ENCODE measurements around the gene ZNF532.
"Not testable (repeated sequence)": the region's sequence is repeated elsewhere in the genome, so short reads cannot be mapped to it uniquely, and the experiment has no call there.

The ZNF532 gene

DNA sequence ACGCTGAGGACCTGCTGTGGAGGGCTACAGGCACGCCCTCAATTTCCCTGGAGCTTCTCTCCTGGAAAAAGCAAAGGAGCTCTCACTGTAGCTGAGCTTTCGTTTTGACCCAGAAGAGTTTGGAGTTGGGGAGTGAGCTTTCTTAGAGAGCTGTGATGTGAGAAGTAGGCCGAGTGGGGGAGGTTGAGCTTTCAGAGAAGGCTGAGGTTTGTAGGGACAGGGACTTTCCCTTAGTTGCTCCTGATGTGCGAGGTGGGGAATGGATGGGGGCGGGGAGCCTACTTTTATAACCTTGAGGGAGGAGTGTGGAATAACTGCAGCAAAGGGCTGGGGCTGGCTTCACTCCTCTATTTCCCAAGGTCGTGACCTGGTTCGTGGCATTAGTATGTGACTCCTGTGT is 47.1 kb downstream of the ZNF532 start:
- no peak overlapping the region for H3K4me3 ChIP-seq (ENCODE audit: low read length)
- WGBS (ENCODE audit: extremely low coverage, insufficient coverage, low lambda C conversion rate), result no CpG with 5 or more reads among the region's 8 CpGs
- H2BK15ac ChIP-seq (replicated peaks; ENCODE audit: low read depth), result no peak overlapping the region
- H3K36me3 ChIP-seq (ENCODE audit: control insufficient read depth, insufficient read depth, low read length), result no peaks in the 10 kb centered on the region
- H3K4me2 ChIP-seq (ENCODE audit: low read length), result no peak overlapping the region
- peaks cover 18% of the 10 kb centered on the region for H3K79me1 ChIP-seq (ENCODE audit: low read length)
- H3K79me2 ChIP-seq (ENCODE audit: control insufficient read depth, insufficient read depth, low read length), result peaks cover 77% of the 10 kb centered on the region
- H4K8ac ChIP-seq (ENCODE audit: low read depth, low read length), result no peak overlapping the region
- H3K27me3 ChIP-seq (ENCODE audit: insufficient read depth, low read length, poor library complexity), result no peaks in the 10 kb centered on the region
- peak; percentile 55 for DNase-seq
- no peak overlapping the region for H2BK120ac ChIP-seq (ENCODE audit: low read depth, low read length)
- H3K23ac ChIP-seq (ENCODE audit: low read length), result no peak overlapping the region
- H3K9ac ChIP-seq (ENCODE audit: low read length), result peak overlapping the region; percentile 38
- peaks cover 17% of the 10 kb centered on the region for H3K4me1 ChIP-seq (ENCODE audit: control insufficient read depth, low read depth, low read length)
- no peak overlapping the region for H3K18ac ChIP-seq (ENCODE audit: low read length)
- H3K4ac ChIP-seq (ENCODE audit: low read depth, low read length), result no peak overlapping the region
- no peak overlapping the region for H4K5ac ChIP-seq (ENCODE audit: low read length)
- H3K27ac ChIP-seq (ENCODE audit: low read depth, low read length), result no peak overlapping the region
- no peak overlapping the region for H2AK5ac ChIP-seq (ENCODE audit: low read length)
- H2BK5ac ChIP-seq (ENCODE audit: low read length), result no peak overlapping the region
- H3K56ac ChIP-seq (ENCODE audit: low read length), result peak overlapping the region; percentile 54

DNA sequence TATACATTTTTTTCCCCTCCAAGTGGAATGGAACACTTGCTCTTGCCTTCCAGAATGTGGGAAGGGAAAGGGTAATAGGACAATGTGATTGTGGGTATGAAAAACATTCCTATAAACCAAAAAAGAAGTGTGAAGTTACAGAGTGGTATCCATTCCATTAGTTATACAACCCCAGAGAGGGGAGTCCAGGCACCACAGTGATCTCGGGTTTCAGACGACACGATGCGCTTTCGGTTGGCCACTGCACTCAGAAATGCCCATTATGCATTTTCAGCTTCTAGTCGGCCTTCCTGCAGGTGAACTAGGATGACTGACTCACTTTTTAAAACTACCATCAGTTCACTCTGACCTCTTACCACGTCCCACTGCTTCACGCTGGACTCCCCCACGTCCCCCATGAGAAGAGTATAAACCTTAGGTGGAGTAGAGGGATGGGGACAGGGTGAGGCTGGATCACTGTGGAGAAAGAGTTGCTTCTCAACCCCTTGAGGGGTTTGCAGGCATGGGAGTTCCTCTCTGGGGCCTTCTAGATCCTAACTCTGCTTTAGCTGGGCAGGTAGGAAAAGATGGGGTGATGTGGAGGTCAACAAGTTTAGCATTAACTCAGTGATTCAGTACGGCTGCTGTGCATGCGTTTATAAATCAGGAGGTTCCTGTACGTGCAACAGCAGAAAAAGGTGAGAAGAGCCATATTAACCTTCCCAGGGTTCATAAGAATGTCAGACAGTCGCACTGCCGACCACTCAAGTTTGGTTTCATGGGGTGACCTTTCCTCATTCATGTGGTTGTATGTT is 50.5 kb downstream of the ZNF532 start:
- Histone ChIP-seq H3K4me2 (ENCODE audit: low read length) (no peak overlapping the region), H3K4me3 (ENCODE audit: low read length) (no peak overlapping the region), H3K79me2 (ENCODE audit: control insufficient read depth, insufficient read depth, low read length) (peaks cover 81% of the 10 kb centered on the region), H2AK5ac (ENCODE audit: low read length) (no peak overlapping the region), H3K9ac (ENCODE audit: low read length) (no peak overlapping the region), H3K18ac (ENCODE audit: low read length) (no peak overlapping the region), H3K23ac (ENCODE audit: low read length) (no peak overlapping the region), H4K8ac (ENCODE audit: low read depth, low read length) (no peak overlapping the region), H3K27me3 (ENCODE audit: insufficient read depth, low read length, poor library complexity) (no peaks in the 10 kb centered on the region), H3K4me1 (ENCODE audit: control insufficient read depth, low read depth, low read length) (peaks cover 20% of the 10 kb centered on the region), H2BK15ac (replicated peaks; ENCODE audit: low read depth) (no peak overlapping the region), H3K79me1 (ENCODE audit: low read length) (peaks cover 25% of the 10 kb centered on the region), H3K4ac (ENCODE audit: low read depth, low read length) (no peak overlapping the region), H3K36me3 (ENCODE audit: control insufficient read depth, insufficient read depth, low read length) (peaks cover 4% of the 10 kb centered on the region), H2BK120ac (ENCODE audit: low read depth, low read length) (no peak overlapping the region), H3K56ac (ENCODE audit: low read length) (no peak overlapping the region), H4K5ac (ENCODE audit: low read length) (no peak overlapping the region), H2BK5ac (ENCODE audit: low read length) (no peak overlapping the region), H3K27ac (ENCODE audit: low read depth, low read length) (no peak overlapping the region)
- WGBS (ENCODE audit: extremely low coverage, insufficient coverage, low lambda C conversion rate), result no CpG with 5 or more reads among the region's 14 CpGs
- no peak for DNase-seq

DNA sequence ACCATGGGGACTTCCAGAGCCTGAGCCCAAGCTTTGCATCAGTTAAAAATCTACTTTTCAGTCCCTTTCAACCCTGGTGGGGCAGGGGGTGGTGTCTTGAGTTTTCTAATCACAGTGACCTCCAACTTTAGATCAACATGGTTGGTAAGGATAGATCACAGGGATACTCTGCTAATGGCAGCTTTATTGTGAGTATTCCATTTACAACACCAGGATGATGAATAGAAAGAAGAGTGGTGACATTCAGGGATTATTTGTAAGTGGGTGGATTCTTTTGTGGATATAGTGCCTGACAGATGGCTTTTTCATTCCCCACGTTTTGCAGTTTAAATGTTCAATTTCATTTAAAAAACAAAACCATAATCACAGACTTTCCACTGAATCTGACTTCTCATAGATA is 51.3 kb downstream of the ZNF532 start:
- Histone ChIP-seq H3K36me3 (ENCODE audit: control insufficient read depth, insufficient read depth, low read length) (peaks cover 4% of the 10 kb centered on the region), H3K27ac (ENCODE audit: low read depth, low read length) (no peak overlapping the region), H3K4me3 (ENCODE audit: low read length) (no peak overlapping the region)

GRCh38 chr18:58919934-58920333 is 55.3 kb downstream of the ZNF532 start:
- not testable (repeated sequence) for H3K23ac ChIP-seq (ENCODE audit: low read length); H4K5ac ChIP-seq (ENCODE audit: low read length); H3K18ac ChIP-seq (ENCODE audit: low read length); H3K4me3 ChIP-seq (ENCODE audit: low read length); H3K9ac ChIP-seq (ENCODE audit: low read length); H2AK5ac ChIP-seq (ENCODE audit: low read length); H3K36me3 ChIP-seq (ENCODE audit: control insufficient read depth, insufficient read depth, low read length); H2BK15ac ChIP-seq (replicated peaks; ENCODE audit: low read depth); H2BK120ac ChIP-seq (ENCODE audit: low read depth, low read length); H3K4ac ChIP-seq (ENCODE audit: low read depth, low read length); DNase-seq; H3K27ac ChIP-seq (ENCODE audit: low read depth, low read length); H3K27me3 ChIP-seq (ENCODE audit: insufficient read depth, low read length, poor library complexity); H4K8ac ChIP-seq (ENCODE audit: low read depth, low read length); H3K56ac ChIP-seq (ENCODE audit: low read length); H3K4me2 ChIP-seq (ENCODE audit: low read length); H2BK5ac ChIP-seq (ENCODE audit: low read length)
- Histone ChIP-seq H3K79me1 (ENCODE audit: low read length) (peaks cover 28% of the 10 kb centered on the region), H3K4me1 (ENCODE audit: control insufficient read depth, low read depth, low read length) (peaks cover 12% of the 10 kb centered on the region), H3K79me2 (ENCODE audit: control insufficient read depth, insufficient read depth, low read length) (peaks cover 86% of the 10 kb centered on the region)
- WGBS (ENCODE audit: extremely low coverage, insufficient coverage, low lambda C conversion rate), result no CpG with 5 or more reads among the region's 16 CpGs

More for the DNA sequence above, 51.3 kb downstream of the ZNF532 start:
- H3K56ac ChIP-seq (ENCODE audit: low read length), result no peak overlapping the region
- peaks cover 18% of the 10 kb centered on the region for H3K4me1 ChIP-seq (ENCODE audit: control insufficient read depth, low read depth, low read length)
- H2BK15ac ChIP-seq (replicated peaks; ENCODE audit: low read depth), result no peak overlapping the region
- no peak overlapping the region for H2AK5ac ChIP-seq (ENCODE audit: low read length)
- no CpG with 5 or more reads among the region's 1 CpG for WGBS (ENCODE audit: extremely low coverage, insufficient coverage, low lambda C conversion rate)
- no peak overlapping the region for H2BK5ac ChIP-seq (ENCODE audit: low read length)
- H2BK120ac ChIP-seq (ENCODE audit: low read depth, low read length), result no peak overlapping the region
- no peak overlapping the region for H4K8ac ChIP-seq (ENCODE audit: low read depth, low read length)
- H3K27me3 ChIP-seq (ENCODE audit: insufficient read depth, low read length, poor library complexity), result no peaks in the 10 kb centered on the region
- H3K23ac ChIP-seq (ENCODE audit: low read length), result no peak overlapping the region
- H3K4me2 ChIP-seq (ENCODE audit: low read length), result no peak overlapping the region
- peaks cover 24% of the 10 kb centered on the region for H3K79me1 ChIP-seq (ENCODE audit: low read length)
- H3K4ac ChIP-seq (ENCODE audit: low read depth, low read length), result no peak overlapping the region
- peaks cover 83% of the 10 kb centered on the region for H3K79me2 ChIP-seq (ENCODE audit: control insufficient read depth, insufficient read depth, low read length)
- H3K18ac ChIP-seq (ENCODE audit: low read length), result no peak overlapping the region
- DNase-seq, result no peak
- H4K5ac ChIP-seq (ENCODE audit: low read length), result no peak overlapping the region
- no peak overlapping the region for H3K9ac ChIP-seq (ENCODE audit: low read length)

GRCh38 chr18:58922995-58923394 is 58.3 kb downstream of the ZNF532 start:
- peaks cover 5% of the 10 kb centered on the region for H3K4me1 ChIP-seq (ENCODE audit: control insufficient read depth, low read depth, low read length)
- H3K23ac ChIP-seq (ENCODE audit: low read length), result no peak overlapping the region
- H3K36me3 ChIP-seq (ENCODE audit: control insufficient read depth, insufficient read depth, low read length), result peaks cover 6% of the 10 kb centered on the region
- peaks cover 76% of the 10 kb centered on the region for H3K79me2 ChIP-seq (ENCODE audit: control insufficient read depth, insufficient read depth, low read length)
- no peak for DNase-seq
- H3K27ac ChIP-seq (ENCODE audit: low read depth, low read length), result no peak overlapping the region
- WGBS (ENCODE audit: extremely low coverage, insufficient coverage, low lambda C conversion rate), result no CpG with 5 or more reads among the region's 10 CpGs
- H3K79me1 ChIP-seq (ENCODE audit: low read length), result peaks cover 13% of the 10 kb centered on the region
- no peak overlapping the region for H3K4ac ChIP-seq (ENCODE audit: low read depth, low read length)
- no peak overlapping the region for H3K4me2 ChIP-seq (ENCODE audit: low read length)
- H3K56ac ChIP-seq (ENCODE audit: low read length), result no peak overlapping the region
- no peak overlapping the region for H3K18ac ChIP-seq (ENCODE audit: low read length)
- no peak overlapping the region for H4K8ac ChIP-seq (ENCODE audit: low read depth, low read length)
- H3K9ac ChIP-seq (ENCODE audit: low read length), result no peak overlapping the region
- no peaks in the 10 kb centered on the region for H3K27me3 ChIP-seq (ENCODE audit: insufficient read depth, low read length, poor library complexity)
- no peak overlapping the region for H2AK5ac ChIP-seq (ENCODE audit: low read length)
- no peak overlapping the region for H2BK120ac ChIP-seq (ENCODE audit: low read depth, low read length)
- no peak overlapping the region for H3K4me3 ChIP-seq (ENCODE audit: low read length)
- H2BK5ac ChIP-seq (ENCODE audit: low read length), result no peak overlapping the region
- H4K5ac ChIP-seq (ENCODE audit: low read length), result no peak overlapping the region
- no peak overlapping the region for H2BK15ac ChIP-seq (replicated peaks; ENCODE audit: low read depth)

- H2BK15ac ChIP-seq (replicated peaks; ENCODE audit: low read depth), result no peak overlapping the region
- no peak for DNase-seq
- H3K79me2 ChIP-seq (ENCODE audit: control insufficient read depth, insufficient read depth, low read length), result peaks cover 77% of the 10 kb centered on the region
- no peak overlapping the region for H3K4ac ChIP-seq (ENCODE audit: low read depth, low read length)
- H2BK120ac ChIP-seq (ENCODE audit: low read depth, low read length), result no peak overlapping the region
- H3K18ac ChIP-seq (ENCODE audit: low read length), result no peak overlapping the region
- H3K23ac ChIP-seq (ENCODE audit: low read length), result no peak overlapping the region
- no peak overlapping the region for H3K9ac ChIP-seq (ENCODE audit: low read length)
- no peak overlapping the region for H3K4me2 ChIP-seq (ENCODE audit: low read length)
- peaks cover 2% of the 10 kb centered on the region for H3K36me3 ChIP-seq (ENCODE audit: control insufficient read depth, insufficient read depth, low read length)
- H3K56ac ChIP-seq (ENCODE audit: low read length), result no peak overlapping the region
- no peak overlapping the region for H3K27ac ChIP-seq (ENCODE audit: low read depth, low read length)
- peaks cover 15% of the 10 kb centered on the region for H3K79me1 ChIP-seq (ENCODE audit: low read length)
- no peak overlapping the region for H3K4me3 ChIP-seq (ENCODE audit: low read length)
- no peak overlapping the region for H2BK5ac ChIP-seq (ENCODE audit: low read length)
- H4K5ac ChIP-seq (ENCODE audit: low read length), result no peak overlapping the region
- no peak overlapping the region for H4K8ac ChIP-seq (ENCODE audit: low read depth, low read length)
- no peaks in the 10 kb centered on the region for H3K27me3 ChIP-seq (ENCODE audit: insufficient read depth, low read length, poor library complexity)
- WGBS (ENCODE audit: extremely low coverage, insufficient coverage, low lambda C conversion rate), result no CpG with 5 or more reads among the region's 3 CpGs
- H3K4me1 ChIP-seq (ENCODE audit: control insufficient read depth, low read depth, low read length), result peaks cover 14% of the 10 kb centered on the region
- no peak overlapping the region for H2AK5ac ChIP-seq (ENCODE audit: low read length)
Observed at GRCh38 chr18:58924473-58924872, 59.8 kb downstream of the ZNF532 start.

Data from mesendoderm (in vitro differentiated cells).